IMR-90 (cell line): ENCODE results near the gene EDEM1. TPM values are rescaled to one million over a fixed set of nuclear protein-coding genes. Genes with fewer than 3 reads are reported as not detected.

ENCODE experiments used
- ATAC-seq: fragments of 200-7000 bp; cut with Tn5 transposase; 2 replicates; pipeline ENCODE4 v1.9.1; 2020; ENCODE audit warnings: low read depth, mild to moderate bottlenecking, moderate library complexity
- BruUV-seq: library from RNA; stranded (reverse); fragments of 400-500 nt; replicated peaks from 2 replicates; lab custom pipeline; 2021; lab: Mats Ljungman, UMichigan
- CTCF ChIA-PET: fragments of 300-600 bp; formaldehyde crosslinking; extraction: SDS; loops from one replicate; lab custom pipeline; 2021; ENCODE audit warnings: antibody characterized with exemption; lab: Yijun Ruan, JAX
- POLR2A ChIA-PET: fragments of 300-600 bp; sonication (Branson Sonifier 250); formaldehyde crosslinking; loops from one replicate; lab custom pipeline; 2022; ENCODE audit warnings: antibody characterized with exemption; ENCODE audit not compliant: unreplicated experiment; lab: Charles Lee
- DNase-seq: peaks from one replicate; pipeline ENCODE4 v3.0.0; 2013
- H2AFZ ChIP-seq: replicated peaks from 2 replicates; pipeline ENCODE3; 2013; ENCODE audit warnings: low read length, mild to moderate bottlenecking; ENCODE audit not compliant: poor library complexity
- H2AK5ac ChIP-seq: 2 replicates; pipeline ENCODE4 v1.6.1; 2013; ENCODE audit warnings: low read depth, low read length, inconsistent platforms
- H2AK9ac ChIP-seq: replicated peaks from 2 replicates; pipeline ENCODE3; 2013; ENCODE audit warnings: mild to moderate bottlenecking, low read depth, low read length, moderate library complexity; ENCODE audit not compliant: poor library complexity
- H2BK120ac ChIP-seq: 2 replicates; pipeline ENCODE4 v1.6.1; 2013; ENCODE audit warnings: low read depth, low read length, inconsistent platforms
- H2BK15ac ChIP-seq: 3 replicates; pipeline ENCODE4 v1.6.1; 2013; ENCODE audit warnings: low read depth, low read length, inconsistent platforms
- H2BK20ac ChIP-seq: 2 replicates; pipeline ENCODE4 v1.6.1; 2013; ENCODE audit warnings: low read depth, mild to moderate bottlenecking, inconsistent platforms, low read length, moderate library complexity
- H2BK5ac ChIP-seq: 2 replicates; pipeline ENCODE4 v1.6.1; 2013; ENCODE audit warnings: mild to moderate bottlenecking, low read depth, low read length, inconsistent platforms; ENCODE audit not compliant: poor library complexity, severe bottlenecking
- H3K14ac ChIP-seq: replicated peaks from 2 replicates; pipeline ENCODE4 v1.6.1; 2013; ENCODE audit warnings: low read depth, low read length, inconsistent platforms
- H3K18ac ChIP-seq: 2 replicates; pipeline ENCODE4 v1.6.1; 2013; ENCODE audit warnings: low read depth, low read length, control low read depth
- H3K23ac ChIP-seq: 2 replicates; pipeline ENCODE4 v1.6.1; 2013; ENCODE audit warnings: low read depth, low read length, inconsistent platforms
- H3K27ac ChIP-seq: 2 replicates; pipeline ENCODE4 v1.5.1; 2013; ENCODE audit warnings: mild to moderate bottlenecking, control low read depth, low read length; ENCODE audit not compliant: insufficient read depth
- H3K27me3 ChIP-seq: 2 replicates; pipeline ENCODE4 v1.6.1; 2013; ENCODE audit warnings: low read length; ENCODE audit not compliant: control insufficient read depth, insufficient read depth
- H3K36me3 ChIP-seq: 2 replicates; pipeline ENCODE4 v1.6.1; 2013; ENCODE audit warnings: low read length, mixed read lengths; ENCODE audit not compliant: control insufficient read depth, insufficient read depth
- H3K4ac ChIP-seq: 2 replicates; pipeline ENCODE4 v1.6.1; 2013; ENCODE audit warnings: low read depth, low read length, inconsistent platforms
- H3K4me1 ChIP-seq: 2 replicates; pipeline ENCODE4 v1.6.1; 2013; ENCODE audit warnings: low read length, mixed read lengths; ENCODE audit not compliant: control insufficient read depth, insufficient read depth
- H3K4me2 ChIP-seq: 2 replicates; pipeline ENCODE4 v1.6.1; 2013; ENCODE audit warnings: low read depth, mild to moderate bottlenecking, control low read depth, low read length, moderate library complexity
- H3K4me3 ChIP-seq: 2 replicates; pipeline ENCODE4 v1.5.1; 2013; ENCODE audit warnings: low read depth, mild to moderate bottlenecking, control low read depth, low read length, moderate library complexity; ENCODE audit not compliant: insufficient read depth
- H3K56ac ChIP-seq: 2 replicates; pipeline ENCODE4 v1.6.1; 2013; ENCODE audit warnings: low read length, inconsistent platforms; ENCODE audit not compliant: insufficient read depth; ENCODE audit errors: extremely low read depth
- H3K79me1 ChIP-seq, 2 experiments: 2 replicates each; pipeline ENCODE4 v1.6.1; 2013; ENCODE audit warnings: low read length in 2 of 2, inconsistent platforms in 1 of 2, low read depth in 1 of 2
- H3K9ac ChIP-seq: 2 replicates; pipeline ENCODE4 v1.6.1; 2013; ENCODE audit warnings: low read depth, low read length, control low read depth
- H3K9me1 ChIP-seq: 2 replicates; pipeline ENCODE4 v1.6.1; 2013; ENCODE audit warnings: low read length, inconsistent platforms; ENCODE audit not compliant: insufficient read depth
- H3K9me3 ChIP-seq: 2 replicates; pipeline ENCODE4 v1.6.1; 2013; ENCODE audit warnings: low read length; ENCODE audit not compliant: control insufficient read depth, insufficient read depth
- H4K20me1 ChIP-seq: 2 replicates; pipeline ENCODE4 v1.6.1; 2013; ENCODE audit warnings: low read length, inconsistent platforms; ENCODE audit not compliant: insufficient read depth
- H4K5ac ChIP-seq: 2 replicates; pipeline ENCODE4 v1.6.1; 2013; ENCODE audit warnings: mild to moderate bottlenecking, low read depth, low read length, control low read depth
- H4K8ac ChIP-seq, 2 experiments: 2 replicates each; pipeline ENCODE4 v1.6.1; 2013; ENCODE audit warnings: low read depth in 2 of 2, low read length in 2 of 2, control low read depth in 1 of 2, inconsistent platforms in 1 of 2
- H4K91ac ChIP-seq: 2 replicates; pipeline ENCODE4 v1.6.1; 2013; ENCODE audit warnings: low read depth, low read length, inconsistent platforms; ENCODE audit not compliant: insufficient read depth
- CTCF ChIP-seq: conservative IDR thresholded peaks from 2 replicates; pipeline ENCODE4 v1.5.1; 2012; ENCODE audit warnings: mild to moderate bottlenecking, low read depth, low read length, improper control_type of control experiment
- ELK1 ChIP-seq: fragments of 150-350 bp; IDR thresholded peaks from 2 replicates; pipeline ENCODE4 v1.6.1; 2016; ENCODE audit warnings: low read depth, mild to moderate bottlenecking, low read length, moderate library complexity, borderline replicate concordance
- FOS ChIP-seq: fragments of 150-350 bp; IDR thresholded peaks from 2 replicates; pipeline ENCODE4 v1.6.1; 2016; ENCODE audit warnings: low read depth, low read length
- MAZ ChIP-seq: IDR thresholded peaks from 2 replicates; pipeline ENCODE4 v1.6.1; 2012; ENCODE audit warnings: low read depth, mild to moderate bottlenecking, low read length, improper control_type of control experiment, moderate library complexity, borderline replicate concordance
- MXI1 ChIP-seq: IDR thresholded peaks from 2 replicates; pipeline ENCODE4 v1.6.1; 2012; ENCODE audit warnings: low read depth, mild to moderate bottlenecking, low read length, moderate library complexity, borderline replicate concordance
- NFE2L2 ChIP-seq: fragments of 150-350 bp; IDR thresholded peaks from 2 replicates; pipeline ENCODE4 v1.6.1; 2016; ENCODE audit warnings: low read depth, mild to moderate bottlenecking, low read length
- POLR2A ChIP-seq: IDR thresholded peaks from 2 replicates; pipeline ENCODE4 v1.6.1; 2012; ENCODE audit warnings: mild to moderate bottlenecking, low read depth, low read length
- RAD21 ChIP-seq: IDR thresholded peaks from 2 replicates; pipeline ENCODE4 v1.6.1; 2012; ENCODE audit warnings: low read length, improper control_type of control experiment
- RCOR1 ChIP-seq: IDR thresholded peaks from 2 replicates; pipeline ENCODE4 v1.6.1; 2012; ENCODE audit warnings: mild to moderate bottlenecking, low read length, improper control_type of control experiment; ENCODE audit not compliant: insufficient replicate concordance
- RFX5 ChIP-seq: IDR thresholded peaks from 2 replicates; pipeline ENCODE4 v1.8.0; 2012; ENCODE audit warnings: low read depth, mild to moderate bottlenecking, low read length, moderate library complexity
- USF2 ChIP-seq: fragments of 150-350 bp; IDR thresholded peaks from 2 replicates; pipeline ENCODE4 v1.6.1; 2017; ENCODE audit warnings: mild to moderate bottlenecking, antibody characterized with exemption, low read length, low read depth
- WGBS, 2 experiments: methylation state at CpG; one replicate each; pipeline versions ENCODE4 v1.1.5 to v1.1.7; 2013; ENCODE audit warnings: missing lambda C conversion rate in 2 of 2; ENCODE audit not compliant: insufficient read length in 1 of 2; ENCODE audit errors: extremely low coverage in 2 of 2; 5-methylcytosine and 5-hydroxymethylcytosine counted together
- dilution Hi-C: fragments of 300-500 bp; cut with HindIII; formaldehyde crosslinking; loops from one replicate; pipeline ENCODE4 v1.14.3; 2018; ENCODE audit warnings: low sequenced_read_pairs; ENCODE audit not compliant: unreplicated experiment
- in situ Hi-C: fragments of 300-500 bp; cut with MboI; formaldehyde crosslinking; loops from 3 replicates; pipeline ENCODE4 v1.14.3; 2019; ENCODE audit warnings: low sequenced_read_pairs, inconsistent platforms, mixed read lengths
- intact Hi-C: fragments of 100-400 bp; cut with micrococcal nuclease; formaldehyde crosslinking; loops from 2 replicates; pipeline ENCODE4 v1.10.0; 2022
- polyA plus RNA-seq, 3 experiments: library from polyadenylated mRNA; depleted of rRNA; stranded (reverse); fragments of >200 nt; gene quantifications; 2 replicates each; pipeline ENCODE4 v1.2.3, GENCODE V29; 2012; ENCODE audit warnings: low replicate concordance in 1 of 3
- total RNA-seq: library from RNA; depleted of rRNA; stranded (reverse); fragments of >200 nt; gene quantifications from 2 replicates; pipeline ENCODE4 v1.2.3, GENCODE V29; 2012

Gene EDEM1
- total and polyA plus RNA-seq, 2 of the 4 experiments (the other 2 are of a cell fraction) = 23.5 to 27.0 TPM

- H3K4ac ChIP-seq = no peak overlapping the region
- H2AK5ac ChIP-seq = no peak overlapping the region
- no peaks in the 10 kb centered on the region; the same call in 1 of the 2 replicates for H3K4me1 ChIP-seq
- ATAC-seq = peak; percentile 48; the same call in 1 of the 2 replicates
- H4K91ac ChIP-seq = no peak overlapping the region
- H3K23ac ChIP-seq = no peak overlapping the region
- ChIA-PET POLR2A (no interaction called here), CTCF (no interaction called here)
- H2BK120ac ChIP-seq = no peak overlapping the region
- no peaks in the 10 kb centered on the region for H3K79me1 ChIP-seq
- dilution Hi-C loops = no loop called here
- no peak overlapping the region for H4K5ac ChIP-seq
- intact Hi-C loops = no loop called here
- no peak overlapping the region for H2AFZ ChIP-seq
- H3K9me3 ChIP-seq = no peaks in the 10 kb centered on the region
- H3K56ac ChIP-seq = no peak overlapping the region
- H2BK20ac ChIP-seq = no peak overlapping the region
- no peak overlapping the region for H3K4me3 ChIP-seq
- H2BK15ac ChIP-seq = no peak overlapping the region
- H3K4me2 ChIP-seq = peak overlapping the region; percentile 46; the same call in 1 of the 2 replicates
- H3K36me3 ChIP-seq = no peaks in the 10 kb centered on the region
- peak overlapping the region; percentile 55 for H2BK5ac ChIP-seq
- no peak overlapping the region for H3K9ac ChIP-seq
- H4K20me1 ChIP-seq = no peaks in the 10 kb centered on the region
- no peak overlapping the region for H3K27ac ChIP-seq
- in situ Hi-C loops = no loop called here
- H3K27me3 ChIP-seq = no peaks in the 10 kb centered on the region
- peak; percentile 21 for DNase-seq
- TF ChIP-seq CTCF = no peak
- TF ChIP-seq RAD21 = no peak
- TF ChIP-seq POLR2A = no peak
- no peak for TF ChIP-seq RCOR1
- no peak for TF ChIP-seq RFX5
- TF ChIP-seq NFE2L2 = no peak
- no peak for TF ChIP-seq FOS
- no peak for TF ChIP-seq ELK1
- no peak for TF ChIP-seq MAZ
- no peak for TF ChIP-seq MXI1
- TF ChIP-seq USF2 = no peak
- H2AK9ac ChIP-seq = no peak overlapping the region
- no peaks in the 10 kb centered on the region for H3K9me1 ChIP-seq
- BruUV-seq = no TSS peak
- no peak overlapping the region; the same call in 1 of the 2 replicates for H3K18ac ChIP-seq
- no peak overlapping the region for H4K8ac ChIP-seq
- no CpG with 5 or more reads among the region's 4 CpGs for WGBS, 2 experiments
- H3K14ac ChIP-seq = no peak overlapping the region
Observed at GRCh38 chr3:5264093-5264600, 76.6 kb downstream of the EDEM1 start.
